ENCODE results near the gene MBIP.
A peak's percentile ranks its signal among the peaks of the same experiment; 100 is the strongest.
"Not testable (repeated sequence)": the region's sequence is repeated elsewhere in the genome, so short reads cannot be mapped to it uniquely, and the experiment has no call there.

MBIP gene

GRCh38 chr14:36320200-36320896 is at the start of gene MBIP:
TSS of gene MBIP (minus strand) at chr14:36320637. CDS start at chr14:36320588, 49 bp downstream.
- peak; percentile 90 for DNase-seq (ENCODE audit: low spot score)

GRCh38 chr14:36367985-36368774 is 47.7 kb upstream of the MBIP start:
- DNase-seq (ENCODE audit: low spot score): no peak

- no peak for DNase-seq (ENCODE audit: low spot score)
Observed at GRCh38 chr14:36365766-36366165, 45.3 kb upstream of the MBIP start.

GRCh38 chr14:36363704-36364103 is 43.3 kb upstream of the MBIP start:
- DNase-seq (ENCODE audit: low spot score): no peak

- DNase-seq (ENCODE audit: low spot score): no peak
Observed at GRCh38 chr14:36362648-36363047, 42.2 kb upstream of the MBIP start.

DNA sequence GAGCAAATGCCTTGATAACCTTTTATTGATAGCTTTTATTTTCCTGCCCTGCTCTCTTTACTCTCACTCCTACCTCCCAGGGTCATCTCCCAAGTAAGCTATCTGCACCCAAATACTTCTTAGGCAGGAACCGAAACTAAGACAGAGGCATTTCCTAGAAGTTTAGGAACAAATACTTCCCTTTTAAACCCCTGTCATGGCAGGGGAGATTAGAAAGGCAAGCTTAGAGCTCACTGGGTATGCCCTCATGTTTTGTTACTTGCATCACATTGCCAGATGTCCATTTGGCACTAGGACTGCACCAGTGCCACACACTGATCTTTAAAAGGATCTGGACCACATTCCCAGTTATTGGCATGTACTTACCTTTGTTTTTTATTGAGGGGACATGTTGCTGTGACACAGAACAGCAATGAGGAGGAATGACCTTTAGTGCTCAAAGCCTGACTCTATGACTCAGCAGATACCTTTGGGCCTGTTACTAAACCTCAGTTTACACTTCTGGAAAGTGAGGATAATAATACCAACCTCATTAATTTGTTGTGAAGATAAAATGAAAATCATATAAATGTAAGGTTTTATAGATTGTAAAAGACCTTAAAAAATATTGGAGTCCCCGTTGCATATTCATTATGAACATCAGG is 40.9 kb upstream of the MBIP start:
- no peak for DNase-seq (ENCODE audit: low spot score)

DNA sequence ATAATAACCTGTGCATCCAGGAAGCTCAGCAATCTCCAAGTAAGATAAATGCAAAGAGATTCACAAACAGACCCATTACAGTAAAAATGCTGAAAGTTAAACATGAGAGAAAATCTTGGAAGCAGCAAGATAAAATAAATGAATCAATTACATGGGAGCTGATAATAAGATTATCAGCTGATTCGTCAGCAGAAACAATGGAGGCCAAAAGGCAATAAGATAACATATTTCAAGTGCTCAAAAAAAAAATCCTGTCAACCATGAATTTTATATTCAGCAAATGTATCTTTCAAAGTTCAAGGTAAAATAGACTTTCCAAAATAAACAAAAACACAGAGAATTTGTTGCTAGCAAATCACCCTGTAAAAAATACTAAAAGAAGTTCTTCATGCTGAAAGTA is 36.4 kb upstream of the MBIP start:
- no peak for DNase-seq (ENCODE audit: low spot score)

- DNase-seq (ENCODE audit: low spot score): no peak
Observed at GRCh38 chr14:36346052-36346451, 25.6 kb upstream of the MBIP start.

GRCh38 chr14:36344211-36344610 is 23.8 kb upstream of the MBIP start:
- DNase-seq (ENCODE audit: low spot score): no peak

- not testable (repeated sequence) for DNase-seq (ENCODE audit: low spot score)
Observed at GRCh38 chr14:36341811-36342210, 21.4 kb upstream of the MBIP start.

DNA sequence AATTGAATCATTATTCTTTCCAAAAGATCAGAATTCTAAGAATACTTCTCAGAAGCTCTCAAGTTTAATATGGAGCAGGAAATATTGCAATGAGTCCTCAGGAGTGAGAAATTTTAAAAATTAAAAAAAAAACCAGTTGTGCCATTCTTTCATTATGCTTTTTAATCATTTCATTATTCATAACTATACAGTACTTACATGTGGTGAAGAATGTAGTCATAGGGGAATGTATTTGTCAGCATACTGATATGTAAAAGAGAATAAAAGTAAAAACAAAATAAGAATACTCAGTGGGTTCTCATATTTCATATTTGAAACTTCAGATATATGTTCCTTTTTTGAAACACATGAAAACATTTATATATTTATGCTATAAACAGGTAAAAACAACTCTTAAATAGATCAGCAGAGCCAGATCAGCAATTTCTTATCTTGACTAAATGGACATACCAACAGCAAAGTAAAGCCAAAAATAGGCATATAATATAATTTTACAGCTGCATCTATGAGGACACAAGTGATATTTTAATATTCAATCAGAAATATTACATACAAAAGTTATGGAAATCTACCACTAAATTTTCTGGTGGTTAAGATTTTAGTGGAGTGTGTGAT is 19.9 kb upstream of the MBIP start:
- no peak for DNase-seq (ENCODE audit: low spot score)

GRCh38 chr14:36339816-36340215 is 19.4 kb upstream of the MBIP start:
- no peak for DNase-seq (ENCODE audit: low spot score)

DNA sequence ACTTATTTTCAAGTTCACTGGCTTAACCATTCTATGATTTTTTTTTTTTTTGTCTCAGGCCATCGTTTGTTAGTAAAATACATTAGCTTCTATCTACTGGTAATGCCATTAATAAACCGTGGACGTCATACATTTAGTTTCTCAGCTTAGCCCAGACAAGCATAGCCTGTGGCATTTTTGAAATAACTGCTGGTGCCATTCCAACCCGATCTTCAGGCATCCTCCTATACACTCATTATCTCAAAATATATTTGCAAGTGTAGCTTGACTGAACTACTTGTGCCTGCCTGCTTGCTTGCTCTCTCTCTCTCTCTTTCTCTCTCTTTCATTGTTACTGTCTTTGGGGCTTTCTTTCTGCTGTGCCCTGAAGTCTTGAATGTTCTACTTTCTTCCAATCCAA is 12.7 kb upstream of the MBIP start:
- no peak for DNase-seq (ENCODE audit: low spot score)

GRCh38 chr14:36327573-36327972 is 7.1 kb upstream of the MBIP start:
- not testable (repeated sequence) for DNase-seq (ENCODE audit: low spot score)

DNA sequence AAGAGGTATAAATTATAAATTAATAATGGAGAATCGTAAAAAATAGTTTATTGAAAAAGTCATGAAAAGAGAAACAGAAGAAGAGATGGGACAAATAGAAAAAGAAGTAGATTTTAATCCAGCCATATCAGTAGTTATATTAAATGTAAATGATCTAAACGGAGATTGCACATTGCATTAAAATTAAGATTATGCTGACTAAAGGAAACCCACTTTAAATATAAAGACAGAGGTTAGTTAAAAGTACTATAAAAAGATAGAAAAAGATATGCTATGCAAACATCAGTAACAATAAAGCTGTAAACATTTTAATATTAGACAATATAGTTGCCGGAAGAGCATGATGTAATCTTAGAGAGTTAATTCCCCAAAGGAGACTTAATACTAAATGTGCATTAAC is 5.4 kb upstream of the MBIP start:
- no peak for DNase-seq (ENCODE audit: low spot score)

- no peak for DNase-seq (ENCODE audit: low spot score)
Observed at GRCh38 chr14:36324897-36325296, 4.5 kb upstream of the MBIP start.

GRCh38 chr14:36320897-36321381 is 502 bp upstream of the MBIP start:
- no peak for DNase-seq (ENCODE audit: low spot score)

- peak; percentile 25 for DNase-seq (ENCODE audit: low spot score)
Observed at GRCh38 chr14:36319899-36320199, 588 bp downstream of the MBIP start.

- peak; percentile 69 for DNase-seq (ENCODE audit: low spot score)
Observed at GRCh38 chr14:36317650-36318049, 2.8 kb downstream of the MBIP start.

DNA sequence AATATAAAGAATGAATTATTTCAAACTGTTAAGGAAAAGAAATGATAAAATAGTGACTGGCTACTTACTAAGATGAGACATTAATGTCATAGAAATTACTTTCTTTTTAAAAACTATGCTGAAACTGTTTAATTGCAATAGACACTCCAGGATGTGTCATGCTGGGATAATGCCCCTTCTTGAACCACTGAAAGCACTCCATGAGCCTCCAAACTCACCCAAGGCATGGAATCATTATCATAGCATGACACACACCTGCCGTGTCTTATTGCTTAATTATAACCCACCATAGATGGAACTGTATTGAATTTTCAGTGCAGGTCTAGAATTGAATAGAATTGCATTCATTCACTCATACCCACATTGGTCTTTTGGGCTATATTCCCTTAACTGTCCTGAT is 4.3 kb downstream of the MBIP start:
- DNase-seq (ENCODE audit: low spot score): no peak

DNA sequence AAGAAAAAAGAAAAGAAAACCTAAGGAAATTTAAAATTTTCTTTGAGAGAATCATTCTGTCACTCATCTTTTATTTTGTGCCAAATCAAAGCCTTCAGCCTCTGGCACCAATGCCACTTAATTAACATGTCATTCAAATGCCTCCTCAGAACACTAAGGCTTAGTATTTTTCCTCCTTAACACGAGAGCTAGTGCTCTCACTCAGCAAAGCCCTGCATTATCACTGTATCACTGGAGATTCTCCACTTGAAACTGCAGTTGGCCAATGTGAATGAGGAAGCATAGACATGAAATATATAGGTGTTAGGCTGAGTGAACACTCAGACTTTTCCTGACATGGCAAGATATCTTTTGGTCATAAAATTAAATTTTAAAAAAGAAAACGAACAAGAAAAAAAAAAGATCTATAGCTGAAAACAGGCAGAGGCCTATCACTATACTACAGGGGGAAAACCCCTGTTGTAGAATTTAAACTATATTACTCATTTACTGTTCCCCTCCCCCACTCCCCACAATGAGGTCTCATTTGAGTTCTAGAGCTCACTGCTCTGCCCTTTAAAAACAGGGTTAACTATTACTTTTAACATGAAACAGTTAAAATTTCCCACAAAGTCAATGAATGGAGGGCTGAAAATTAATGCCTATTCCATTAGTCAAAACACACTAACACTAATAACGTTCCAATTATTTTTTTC is 5.1 kb downstream of the MBIP start:
- no peak for DNase-seq (ENCODE audit: low spot score)

- DNase-seq (ENCODE audit: low spot score): peak; percentile 23
Observed at GRCh38 chr14:36313898-36314297, 6.5 kb downstream of the MBIP start.
